Activated T-helper 2 cell treated with anti-CD3 and anti-CD28 coated beads, Interferon-gamma antibody, Interleukin-2, Interleukin-4, amounts not matched to agents 10 μg/mL and 5 μg/mL and 100 μg/mL, durations not matched to agents 14 hours and 24 hours and 36 hours (primary cell): ENCODE data around the gene ZNF410. TPM values are rescaled to one million over a fixed set of nuclear protein-coding genes. Genes with fewer than 3 reads are reported as not detected.
"Not testable (repeated sequence)": the region's sequence is repeated elsewhere in the genome, so short reads cannot be mapped to it uniquely, and the experiment has no call there.

Experiments
- DNase-seq: peaks from one replicate; pipeline ENCODE4 v3.0.0; 2021; ENCODE audit warnings: low spot score
- H3K27ac Mint-ChIP-seq: one replicate; pipeline ENCODE4 v1.8.0; 2021; ENCODE audit warnings: mixed read lengths
- H3K27me3 Mint-ChIP-seq: one replicate; pipeline ENCODE4 v1.8.0; 2021; ENCODE audit warnings: low read depth, mixed read lengths
- H3K36me3 Mint-ChIP-seq: one replicate; pipeline ENCODE4 v1.8.0; 2021; ENCODE audit warnings: low read depth, mixed read lengths
- H3K4me1 Mint-ChIP-seq: one replicate; pipeline ENCODE4 v1.8.0; 2021; ENCODE audit warnings: low read depth, mixed read lengths
- H3K4me3 Mint-ChIP-seq: one replicate; pipeline ENCODE4 v1.8.0; 2021; ENCODE audit warnings: low read depth, mild to moderate bottlenecking, moderate library complexity, mixed read lengths
- H3K9me3 Mint-ChIP-seq: one replicate; pipeline ENCODE4 v1.8.0; 2021; ENCODE audit warnings: mixed read lengths
- intact Hi-C: fragments of 100-400 bp; cut with micrococcal nuclease; formaldehyde crosslinking; loops from one replicate; pipeline ENCODE4 v1.15.1; 2023
- total RNA-seq: library from RNA; stranded (reverse); gene quantifications from 2 replicates; pipeline ENCODE4 v1.2.3, GENCODE V29; 2022

ZNF410 gene
- total RNA-seq, 1 donor from 2014 or later, result 82.9 TPM

- Mint-ChIP-seq H3K9me3 (no peaks in the 10 kb centered on the region), H3K27me3 (peaks cover 1% of the 10 kb centered on the region), H3K4me3 (no peak overlapping the region), H3K36me3 (no peaks in the 10 kb centered on the region), H3K4me1 (peaks cover 2% of the 10 kb centered on the region), H3K27ac (no peak overlapping the region)
- no peak for DNase-seq
- intact Hi-C loops, result no loop called here
Measured at GRCh38 chr14:73863209-73863608, 23.4 kb upstream of the ZNF410 start.

- intact Hi-C loops, result loop anchor here (5.0 kb wide), 1 partner anchor 138 kb away; no protein-coding TSS in a partner anchor
- Mint-ChIP-seq H3K4me1 (peaks cover 2% of the 10 kb centered on the region), H3K36me3 (no peaks in the 10 kb centered on the region), H3K4me3 (no peak overlapping the region), H3K27me3 (no peaks in the 10 kb centered on the region), H3K9me3 (no peaks in the 10 kb centered on the region), H3K27ac (no peak overlapping the region)
- DNase-seq, result no peak
Measured at GRCh38 chr14:73865534-73866113, 21.0 kb upstream of the ZNF410 start.

GRCh38 chr14:73869754-73870153, 16.9 kb upstream of the ZNF410 start:
- intact Hi-C loops, result loop anchor here (5.0 kb wide), 1 partner anchor 142 kb away; no protein-coding TSS in a partner anchor
- not testable (repeated sequence) for H3K27me3 Mint-ChIP-seq, H3K9me3 Mint-ChIP-seq, H3K4me3 Mint-ChIP-seq, H3K27ac Mint-ChIP-seq, H3K36me3 Mint-ChIP-seq, H3K4me1 Mint-ChIP-seq, DNase-seq

- no peaks in the 10 kb centered on the region for H3K36me3 Mint-ChIP-seq
- H3K4me1 Mint-ChIP-seq, result peaks cover 2% of the 10 kb centered on the region
- H3K4me3 Mint-ChIP-seq, result no peak overlapping the region
- H3K27ac Mint-ChIP-seq, result no peak overlapping the region
- DNase-seq, result no peak
- H3K9me3 Mint-ChIP-seq, result no peaks in the 10 kb centered on the region
- H3K27me3 Mint-ChIP-seq, result no peaks in the 10 kb centered on the region
- intact Hi-C loops, result no loop called here
Measured at GRCh38 chr14:73870525-73871235, 16.0 kb upstream of the ZNF410 start.

GRCh38 chr14:73873660-73874059, 13.0 kb upstream of the ZNF410 start:
- H3K9me3 Mint-ChIP-seq, result no peaks in the 10 kb centered on the region
- H3K27ac Mint-ChIP-seq, result no peak overlapping the region
- intact Hi-C loops, result no loop called here
- no peaks in the 10 kb centered on the region for H3K27me3 Mint-ChIP-seq
- no peak for DNase-seq
- no peaks in the 10 kb centered on the region for H3K36me3 Mint-ChIP-seq
- H3K4me1 Mint-ChIP-seq, result no peaks in the 10 kb centered on the region
- H3K4me3 Mint-ChIP-seq, result no peak overlapping the region

- H3K4me1 Mint-ChIP-seq, result peaks cover 2% of the 10 kb centered on the region
- no peaks in the 10 kb centered on the region for H3K9me3 Mint-ChIP-seq
- intact Hi-C loops, result no loop called here
- H3K36me3 Mint-ChIP-seq, result no peaks in the 10 kb centered on the region
- no peak overlapping the region for H3K27ac Mint-ChIP-seq
- no peak overlapping the region for H3K4me3 Mint-ChIP-seq
- no peaks in the 10 kb centered on the region for H3K27me3 Mint-ChIP-seq
- DNase-seq, result no peak
Measured at GRCh38 chr14:73877790-73878189, 8.9 kb upstream of the ZNF410 start.

- H3K4me1 Mint-ChIP-seq, result peaks cover 2% of the 10 kb centered on the region
Measured at GRCh38 chr14:73878436-73878835, 8.2 kb upstream of the ZNF410 start.

GRCh38 chr14:73879027-73879426, 7.6 kb upstream of the ZNF410 start:
- no peaks in the 10 kb centered on the region for H3K27me3 Mint-ChIP-seq
- H3K9me3 Mint-ChIP-seq, result no peaks in the 10 kb centered on the region
- intact Hi-C loops, result no loop called here
- H3K4me1 Mint-ChIP-seq, result peaks cover 2% of the 10 kb centered on the region
- H3K27ac Mint-ChIP-seq, result no peak overlapping the region
- H3K4me3 Mint-ChIP-seq, result no peak overlapping the region
- no peak for DNase-seq
- H3K36me3 Mint-ChIP-seq, result no peaks in the 10 kb centered on the region

More at GRCh38 chr14:73878436-73878835, 8.2 kb upstream of the ZNF410 start:
- Mint-ChIP-seq H3K36me3 (no peaks in the 10 kb centered on the region), H3K9me3 (no peaks in the 10 kb centered on the region), H3K27ac (no peak overlapping the region), H3K4me3 (no peak overlapping the region), H3K27me3 (no peaks in the 10 kb centered on the region)
- DNase-seq, result no peak
- intact Hi-C loops, result no loop called here

- H3K36me3 Mint-ChIP-seq, result peaks cover 29% of the 10 kb centered on the region
- no peaks in the 10 kb centered on the region for H3K27me3 Mint-ChIP-seq
- H3K9me3 Mint-ChIP-seq, result no peaks in the 10 kb centered on the region
- peaks cover 37% of the 10 kb centered on the region for H3K4me1 Mint-ChIP-seq
- intact Hi-C loops, result loop anchor here (5.0 kb wide), 1 partner anchor 68 kb away; the partner anchor contains the start of genes COQ6 and FAM161B
- H3K4me3 Mint-ChIP-seq, result peak overlapping the region; percentile 84
- no peak for DNase-seq
- H3K27ac Mint-ChIP-seq, result peak overlapping the region; percentile 98
Measured at GRCh38 chr14:73884438-73885190, 2.0 kb upstream of the ZNF410 start.

- intact Hi-C loops, result loop anchor here (2.0 to 5.0 kb wide), 4 partner anchors 65 to 198 kb away; partner anchors contain the start of genes ALDH6A1, BBOF1, COQ6 and ENTPD5
- Mint-ChIP-seq H3K9me3 (no peaks in the 10 kb centered on the region), H3K4me3 (peak overlapping the region; percentile 84), H3K27me3 (no peaks in the 10 kb centered on the region), H3K36me3 (peaks cover 45% of the 10 kb centered on the region), H3K4me1 (peaks cover 43% of the 10 kb centered on the region), H3K27ac (peak overlapping the region; percentile 98)
- no peak for DNase-seq
Measured at GRCh38 chr14:73887318-73887616, 608 bp downstream of the ZNF410 start.

GRCh38 chr14:73887694-73888459, 1.2 kb downstream of the ZNF410 start:
- H3K36me3 Mint-ChIP-seq, result peaks cover 45% of the 10 kb centered on the region

GRCh38 chr14:73888460-73888725, 1.7 kb downstream of the ZNF410 start:
- Mint-ChIP-seq H3K4me1 (peaks cover 43% of the 10 kb centered on the region), H3K9me3 (no peaks in the 10 kb centered on the region), H3K27ac (peak overlapping the region; percentile 98), H3K4me3 (peak overlapping the region; percentile 84), H3K27me3 (no peaks in the 10 kb centered on the region), H3K36me3 (peaks cover 45% of the 10 kb centered on the region)
- DNase-seq, result no peak
- intact Hi-C loops, result loop anchor here (5.0 kb wide), 1 partner anchor 64 kb away; the partner anchor contains the start of genes COQ6 and FAM161B

More at GRCh38 chr14:73887694-73888459, 1.2 kb downstream of the ZNF410 start:
- H3K27me3 Mint-ChIP-seq, result no peaks in the 10 kb centered on the region
- H3K4me1 Mint-ChIP-seq, result peaks cover 43% of the 10 kb centered on the region
- no peaks in the 10 kb centered on the region for H3K9me3 Mint-ChIP-seq
- intact Hi-C loops, result loop anchor here (2.0 to 5.0 kb wide), 4 partner anchors 64 to 197 kb away; partner anchors contain the start of genes ALDH6A1, BBOF1, COQ6 and ENTPD5
- DNase-seq, result no peak
- H3K27ac Mint-ChIP-seq, result peak overlapping the region; percentile 98
- H3K4me3 Mint-ChIP-seq, result peak overlapping the region; percentile 84
